Liver (tissue), 9 donors: ENCODE data around the gene PCID2. TPM values are rescaled to one million over a fixed set of nuclear protein-coding genes. Genes with fewer than 3 reads are reported as not detected.
A peak's percentile ranks its signal among the peaks of the same experiment; 100 is the strongest.

Source experiments
- DNase-seq: peaks from one replicate; pipeline ENCODE4 v3.0.0-alpha.2; 2017; ENCODE audit warnings: low spot score
- H3K27ac ChIP-seq, 2 donors: one replicate each; pipeline ENCODE4 v1.7.0; 2013; ENCODE audit warnings: inconsistent platforms in 2 of 2, low read length in 2 of 2, control low read depth in 1 of 2, low read depth in 1 of 2, mild to moderate bottlenecking in 1 of 2
- H3K27me3 ChIP-seq, 4 donors: one replicate each; pipeline versions ENCODE4 v1.6.1 to v1.7.0; 2013; ENCODE audit warnings: low read length in 3 of 4, inconsistent platforms in 1 of 4, mild to moderate bottlenecking in 1 of 4, moderate library complexity in 1 of 4; ENCODE audit not compliant: control insufficient read depth in 4 of 4, insufficient read depth in 4 of 4
- H3K36me3 ChIP-seq, 4 donors: one replicate each; pipeline versions ENCODE4 v1.6.1 to v1.7.0; 2013; ENCODE audit warnings: low read length in 3 of 4, mild to moderate bottlenecking in 3 of 4, low read depth in 1 of 4, moderate library complexity in 1 of 4; ENCODE audit not compliant: control insufficient read depth in 4 of 4, insufficient read depth in 3 of 4
- H3K4me1 ChIP-seq, 4 donors: one replicate each; pipeline versions ENCODE4 v1.6.1 to v1.7.0; 2013; ENCODE audit warnings: low read length in 3 of 4, mild to moderate bottlenecking in 3 of 4, moderate library complexity in 1 of 4; ENCODE audit not compliant: control insufficient read depth in 4 of 4, insufficient read depth in 4 of 4
- H3K4me3 ChIP-seq, 3 donors: one replicate each; pipeline versions ENCODE4 v1.6.1 to v1.7.0; 2013; ENCODE audit warnings: low read length in 3 of 3, control low read depth in 1 of 3, low read depth in 1 of 3, mild to moderate bottlenecking in 1 of 3
- H3K9ac ChIP-seq, 2 donors: one replicate each; pipeline ENCODE4 v1.7.0; 2013; ENCODE audit warnings: low read length in 2 of 2, mild to moderate bottlenecking in 2 of 2, moderate library complexity in 2 of 2, control low read depth in 1 of 2, low read depth in 1 of 2
- H3K9me3 ChIP-seq, 4 donors: one replicate each; pipeline versions ENCODE4 v1.6.1 to v1.7.0; 2013; ENCODE audit warnings: low read length in 3 of 4; ENCODE audit not compliant: control insufficient read depth in 4 of 4
- EGR1 ChIP-seq, 2 donors: IDR thresholded peaks; 2 replicates each; pipeline ENCODE4 v1.6.1; 2016 to 2018; ENCODE audit warnings: antibody characterized with exemption in 2 of 2, low read depth in 2 of 2
- FOXA1 ChIP-seq: IDR thresholded peaks from 2 replicates; pipeline ENCODE4 v1.6.1; 2016; ENCODE audit warnings: antibody characterized with exemption
- FOXA2 ChIP-seq: IDR thresholded peaks from 2 replicates; pipeline ENCODE4 v1.6.1; 2016; ENCODE audit warnings: antibody characterized with exemption
- GABPA ChIP-seq, 2 donors: IDR thresholded peaks in 1 of 2; conservative IDR thresholded peaks in 1 of 2; 2 replicates each; pipeline ENCODE4 v1.6.1; 2016; ENCODE audit warnings: antibody characterized with exemption in 2 of 2, mild to moderate bottlenecking in 1 of 2, moderate library complexity in 1 of 2
- HNF4A ChIP-seq, 2 donors: conservative IDR thresholded peaks; 2 replicates each; pipeline ENCODE4 v1.6.1; 2016; ENCODE audit warnings: antibody characterized with exemption in 2 of 2, mild to moderate bottlenecking in 2 of 2
- HNF4G ChIP-seq: IDR thresholded peaks from 2 replicates; pipeline ENCODE4 v1.6.1; 2016; ENCODE audit warnings: antibody characterized with exemption
- JUND ChIP-seq, 2 donors: IDR thresholded peaks; 2 replicates each; pipeline ENCODE4 v1.6.1; 2016; ENCODE audit warnings: antibody characterized with exemption in 2 of 2
- MAX ChIP-seq: IDR thresholded peaks from 2 replicates; pipeline ENCODE4 v1.6.1; 2016; ENCODE audit warnings: antibody characterized with exemption
- NR2F2 ChIP-seq: IDR thresholded peaks from 2 replicates; pipeline ENCODE4 v1.6.1; 2016; ENCODE audit warnings: antibody characterized with exemption
- RAD21 ChIP-seq, 2 donors: IDR thresholded peaks; 2 replicates each; pipeline ENCODE4 v1.6.1; 2016; ENCODE audit warnings: antibody characterized with exemption in 2 of 2, mild to moderate bottlenecking in 2 of 2
- REST ChIP-seq: IDR thresholded peaks from 2 replicates; pipeline ENCODE4 v1.6.1; 2016; ENCODE audit warnings: antibody characterized with exemption, mild to moderate bottlenecking
- RXRA ChIP-seq, 2 donors: IDR thresholded peaks; 2 replicates each; pipeline ENCODE4 v1.6.1; 2017 to 2018; ENCODE audit warnings: antibody characterized with exemption in 2 of 2, mild to moderate bottlenecking in 1 of 2
- SP1 ChIP-seq: IDR thresholded peaks from 2 replicates; pipeline ENCODE4 v1.6.1; 2018; ENCODE audit warnings: antibody characterized with exemption, mild to moderate bottlenecking
- TAF1 ChIP-seq: conservative IDR thresholded peaks from 2 replicates; pipeline ENCODE4 v1.6.1; 2016; ENCODE audit warnings: antibody characterized with exemption, mild to moderate bottlenecking
- YY1 ChIP-seq: IDR thresholded peaks from 2 replicates; pipeline ENCODE4 v1.6.1; 2016; ENCODE audit warnings: antibody characterized with exemption, mild to moderate bottlenecking
- WGBS: extraction: QIAGEN DNeasy Blood & Tissue Kit; methylation state at CpG from one replicate; pipeline ENCODE4 v1.1.7; 2013; 5-methylcytosine and 5-hydroxymethylcytosine counted together
- polyA plus RNA-seq, 2 donors: library from polyadenylated mRNA; stranded (reverse) in 1 of 2; unstranded in 1 of 2; fragments of 200-250 nt in 1 of 2; fragments of >200 nt in 1 of 2; fragmentation: Nextera tagmentation in 1 of 2; extraction: Ambion mirVana in 1 of 2; gene quantifications; one replicate each; pipeline versions ENCODE4 v1.2.1 to v1.2.3, GENCODE V29; 2013 to 2015
- total RNA-seq, 2 donors: library from RNA; depleted of rRNA; stranded (reverse); fragments of >200 nt; gene quantifications; one replicate each; pipeline ENCODE4 v1.2.3, GENCODE V29; 2014
- TF ChIP-seq, protein P1 (sequence below): IDR thresholded peaks from 2 replicates; pipeline ENCODE4 v1.6.1; 2016; ENCODE audit warnings: antibody characterized with exemption
- TF ChIP-seq, protein P2 (sequence below): fragments of 150-350 bp; IDR thresholded peaks from 2 replicates; pipeline ENCODE4 v1.5.1; 2017; ENCODE audit warnings: improper control_type of control experiment, low read depth, low read length; ENCODE audit not compliant: missing input control
- TF ChIP-seq, protein P3 (sequence below): IDR thresholded peaks from 2 replicates; pipeline ENCODE4 v1.6.1; 2016; ENCODE audit warnings: antibody characterized with exemption
- donor health status: healthy.
- donor health status: healthy.
- donor health status: healthy.
- donor health status: healthy.
- donor health status: healthy.

The PCID2 gene
- total and polyA plus RNA-seq, 4 donors = 13.8 to 39.1 (median 22.7) TPM

GRCh38 chr13:113157206-113157928 is 51.1 kb downstream of the PCID2 start:
- H3K36me3 ChIP-seq = peaks cover 0 to 5% (median 2%) of the 10 kb centered on the region in 4 donors
- no peak for TF ChIP-seq HNF4A (conservative IDR thresholded peaks at IDR 0.05)
- TF ChIP-seq, protein P1, sequence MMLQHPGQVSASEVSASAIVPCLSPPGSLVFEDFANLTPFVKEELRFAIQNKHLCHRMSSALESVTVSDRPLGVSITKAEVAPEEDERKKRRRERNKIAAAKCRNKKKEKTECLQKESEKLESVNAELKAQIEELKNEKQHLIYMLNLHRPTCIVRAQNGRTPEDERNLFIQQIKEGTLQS = no peak
- TF ChIP-seq TAF1 = no peak
- TF ChIP-seq RAD21 (IDR thresholded peaks at IDR 0.05) = no peak
- TF ChIP-seq JUND (IDR thresholded peaks at IDR 0.05) = no peak
- 64% methylated on average over 12 of the region's 12 CpGs for WGBS
- H3K4me1 ChIP-seq = peaks cover 0 to 40% (median 24%) of the 10 kb centered on the region in 4 donors
- peak overlapping the region in 1 of 2 donors; percentile 62 for H3K9ac ChIP-seq
- peak overlapping the region in 2 of 3 donors; percentile 2 to 15 for H3K4me3 ChIP-seq
- DNase-seq = peak; percentile 6
- no peaks in the 10 kb centered on the region for H3K27me3 ChIP-seq
- H3K27ac ChIP-seq = peak overlapping the region; percentile 89 to 97
- H3K9me3 ChIP-seq = no peaks in the 10 kb centered on the region

GRCh38 chr13:113155982-113156655 is 52.4 kb downstream of the PCID2 start:
- no peak for DNase-seq
- TF ChIP-seq RAD21 (IDR thresholded peaks at IDR 0.05) (no peak), SP1 (no peak), NR2F2 (no peak), MAX (no peak), EGR1 (IDR thresholded peaks at IDR 0.05; ENCODE audit: low read depth in 2 of 2) (no peak), FOXA1 (no peak), JUND (IDR thresholded peaks at IDR 0.05) (no peak), GABPA (IDR thresholded peaks at IDR 0.05 in 1 of 2, conservative IDR thresholded peaks at IDR 0.05 in 1 of 2) (no peak), YY1 (no peak), RXRA (IDR thresholded peaks at IDR 0.05) (no peak), HNF4G (no peak), HNF4A (conservative IDR thresholded peaks at IDR 0.05) (no peak), TAF1 (no peak), REST (no peak), FOXA2 (no peak)
- TF ChIP-seq, protein P2, sequence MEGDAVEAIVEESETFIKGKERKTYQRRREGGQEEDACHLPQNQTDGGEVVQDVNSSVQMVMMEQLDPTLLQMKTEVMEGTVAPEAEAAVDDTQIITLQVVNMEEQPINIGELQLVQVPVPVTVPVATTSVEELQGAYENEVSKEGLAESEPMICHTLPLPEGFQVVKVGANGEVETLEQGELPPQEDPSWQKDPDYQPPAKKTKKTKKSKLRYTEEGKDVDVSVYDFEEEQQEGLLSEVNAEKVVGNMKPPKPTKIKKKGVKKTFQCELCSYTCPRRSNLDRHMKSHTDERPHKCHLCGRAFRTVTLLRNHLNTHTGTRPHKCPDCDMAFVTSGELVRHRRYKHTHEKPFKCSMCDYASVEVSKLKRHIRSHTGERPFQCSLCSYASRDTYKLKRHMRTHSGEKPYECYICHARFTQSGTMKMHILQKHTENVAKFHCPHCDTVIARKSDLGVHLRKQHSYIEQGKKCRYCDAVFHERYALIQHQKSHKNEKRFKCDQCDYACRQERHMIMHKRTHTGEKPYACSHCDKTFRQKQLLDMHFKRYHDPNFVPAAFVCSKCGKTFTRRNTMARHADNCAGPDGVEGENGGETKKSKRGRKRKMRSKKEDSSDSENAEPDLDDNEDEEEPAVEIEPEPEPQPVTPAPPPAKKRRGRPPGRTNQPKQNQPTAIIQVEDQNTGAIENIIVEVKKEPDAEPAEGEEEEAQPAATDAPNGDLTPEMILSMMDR = no peak
- TF ChIP-seq, protein P1 = no peak
- TF ChIP-seq, protein P3, sequence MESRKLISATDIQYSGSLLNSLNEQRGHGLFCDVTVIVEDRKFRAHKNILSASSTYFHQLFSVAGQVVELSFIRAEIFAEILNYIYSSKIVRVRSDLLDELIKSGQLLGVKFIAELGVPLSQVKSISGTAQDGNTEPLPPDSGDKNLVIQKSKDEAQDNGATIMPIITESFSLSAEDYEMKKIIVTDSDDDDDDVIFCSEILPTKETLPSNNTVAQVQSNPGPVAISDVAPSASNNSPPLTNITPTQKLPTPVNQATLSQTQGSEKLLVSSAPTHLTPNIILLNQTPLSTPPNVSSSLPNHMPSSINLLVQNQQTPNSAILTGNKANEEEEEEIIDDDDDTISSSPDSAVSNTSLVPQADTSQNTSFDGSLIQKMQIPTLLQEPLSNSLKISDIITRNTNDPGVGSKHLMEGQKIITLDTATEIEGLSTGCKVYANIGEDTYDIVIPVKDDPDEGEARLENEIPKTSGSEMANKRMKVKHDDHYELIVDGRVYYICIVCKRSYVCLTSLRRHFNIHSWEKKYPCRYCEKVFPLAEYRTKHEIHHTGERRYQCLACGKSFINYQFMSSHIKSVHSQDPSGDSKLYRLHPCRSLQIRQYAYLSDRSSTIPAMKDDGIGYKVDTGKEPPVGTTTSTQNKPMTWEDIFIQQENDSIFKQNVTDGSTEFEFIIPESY = no peak
- H3K36me3 ChIP-seq = peaks cover 0 to 5% (median under 1%) of the 10 kb centered on the region in 4 donors
- H3K4me1 ChIP-seq = peaks cover 0 to 50% (median 32%) of the 10 kb centered on the region in 4 donors
- WGBS = 94% methylated on average over 9 of the region's 9 CpGs
- H3K27ac ChIP-seq = no peak overlapping the region
- H3K4me3 ChIP-seq = no peak overlapping the region
- H3K9ac ChIP-seq = no peak overlapping the region
- no peaks in the 10 kb centered on the region for H3K9me3 ChIP-seq
- H3K27me3 ChIP-seq = no peaks in the 10 kb centered on the region
